Lower leg skin (tissue), 4 donors: Measurements from ENCODE around the gene TNPO3. TPM values are rescaled to one million over a fixed set of nuclear protein-coding genes. Genes with fewer than 3 reads are reported as not detected.
"Not testable (repeated sequence)": the region's sequence is repeated elsewhere in the genome, so short reads cannot be mapped to it uniquely, and the experiment has no call there.

ENCODE experiments used
- DNase-seq, 2 donors: peaks; one replicate each; pipeline ENCODE4 v3.0.0-alpha.2; 2019; ENCODE audit warnings: low spot score in 2 of 2
- H3K4me3 ChIP-seq: fragments of 200-600 bp; sonication (generic); 2 replicates; pipeline ENCODE4 v1.5.1; 2017; ENCODE audit warnings: mild to moderate bottlenecking, low read depth; ENCODE audit not compliant: poor library complexity, severe bottlenecking
- POLR2A ChIP-seq, 2 donors: fragments of 450-650 bp; IDR thresholded peaks; one replicate each; pipeline ENCODE4 v1.6.1; 2016 to 2017; ENCODE audit warnings: antibody characterized with exemption in 2 of 2, mild to moderate bottlenecking in 1 of 2, moderate library complexity in 1 of 2
- WGBS, 2 donors: methylation state at CpG; one replicate each; pipeline ENCODE4 v1.1.5; 2018; 5-methylcytosine and 5-hydroxymethylcytosine counted together
- intact Hi-C: fragments of 100-400 bp; cut with DNase I; formaldehyde crosslinking; loops from one replicate; pipeline ENCODE4 v1.15.0; 2023; ENCODE audit warnings: low total_unique reads
- total RNA-seq, 4 donors: library from RNA; depleted of rRNA; stranded (reverse); fragments of >200 nt; gene quantifications; one replicate each; pipeline ENCODE4 v1.1.0, GENCODE V29; 2016
- TF ChIP-seq, protein P1 (sequence below), 3 donors: fragments of 450-650 bp; IDR thresholded peaks; one replicate each; pipeline ENCODE4 v1.5.1; 2016; ENCODE audit warnings: antibody characterized with exemption in 3 of 3, mild to moderate bottlenecking in 3 of 3, moderate library complexity in 2 of 3

TNPO3 gene
- total RNA-seq, 4 donors from 2014 or later, result 26.7 to 36.7 (median 31.0) TPM

DNA sequence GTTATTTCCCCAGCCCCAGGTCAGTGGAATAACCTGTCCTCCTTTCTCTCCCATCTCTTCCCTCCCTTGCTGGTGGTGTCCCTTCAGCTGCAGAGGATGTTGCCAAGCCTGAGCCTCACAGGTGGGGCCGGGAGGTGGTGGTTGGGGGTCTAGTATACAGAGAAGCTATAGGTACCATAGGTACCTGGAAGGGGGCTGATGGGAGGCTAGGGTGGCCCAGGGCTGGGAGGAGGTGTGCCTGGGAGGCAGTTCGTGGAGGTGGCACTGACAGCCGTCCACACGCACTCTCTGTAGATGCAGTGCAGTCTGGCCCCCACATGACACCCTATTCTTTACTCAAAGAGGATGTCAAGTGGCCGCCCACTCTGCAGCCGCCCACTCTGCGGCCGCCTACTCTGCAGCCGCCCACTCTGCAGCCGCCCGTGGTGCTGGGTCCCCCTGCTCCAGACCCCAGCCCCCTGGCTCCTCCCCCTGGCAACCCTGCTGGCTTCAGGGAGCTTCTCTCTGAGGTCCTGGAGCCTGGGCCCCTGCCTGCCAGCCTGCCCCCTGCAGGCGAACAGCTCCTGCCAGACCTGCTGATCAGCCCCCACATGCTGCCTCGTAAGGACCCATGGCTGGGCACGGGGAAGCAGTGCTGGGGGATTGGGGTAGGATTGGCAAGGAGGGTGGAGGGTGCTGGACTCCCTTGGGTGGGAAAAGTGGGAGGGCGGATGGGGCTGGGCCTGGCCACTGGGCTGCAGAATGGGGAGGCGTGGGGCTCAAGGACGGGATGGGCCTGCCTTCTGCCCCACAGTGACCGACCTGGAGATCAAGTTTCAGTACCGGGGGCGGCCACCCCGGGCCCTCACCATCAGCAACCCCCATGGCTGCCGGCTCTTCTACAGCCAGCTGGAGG, 107.7 kb downstream of the TNPO3 start:
- intact Hi-C loops, result no loop called here
- 76 to 84% methylated on average over 18 to 22 of the region's 22 CpGs for WGBS, 2 donors
- TF ChIP-seq POLR2A (IDR thresholded peaks at IDR 0.05), result no peak
- TF ChIP-seq, protein P1, sequence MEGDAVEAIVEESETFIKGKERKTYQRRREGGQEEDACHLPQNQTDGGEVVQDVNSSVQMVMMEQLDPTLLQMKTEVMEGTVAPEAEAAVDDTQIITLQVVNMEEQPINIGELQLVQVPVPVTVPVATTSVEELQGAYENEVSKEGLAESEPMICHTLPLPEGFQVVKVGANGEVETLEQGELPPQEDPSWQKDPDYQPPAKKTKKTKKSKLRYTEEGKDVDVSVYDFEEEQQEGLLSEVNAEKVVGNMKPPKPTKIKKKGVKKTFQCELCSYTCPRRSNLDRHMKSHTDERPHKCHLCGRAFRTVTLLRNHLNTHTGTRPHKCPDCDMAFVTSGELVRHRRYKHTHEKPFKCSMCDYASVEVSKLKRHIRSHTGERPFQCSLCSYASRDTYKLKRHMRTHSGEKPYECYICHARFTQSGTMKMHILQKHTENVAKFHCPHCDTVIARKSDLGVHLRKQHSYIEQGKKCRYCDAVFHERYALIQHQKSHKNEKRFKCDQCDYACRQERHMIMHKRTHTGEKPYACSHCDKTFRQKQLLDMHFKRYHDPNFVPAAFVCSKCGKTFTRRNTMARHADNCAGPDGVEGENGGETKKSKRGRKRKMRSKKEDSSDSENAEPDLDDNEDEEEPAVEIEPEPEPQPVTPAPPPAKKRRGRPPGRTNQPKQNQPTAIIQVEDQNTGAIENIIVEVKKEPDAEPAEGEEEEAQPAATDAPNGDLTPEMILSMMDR (IDR thresholded peaks at IDR 0.05), result no peak
- H3K4me3 ChIP-seq, result no peak overlapping the region
- no peak for DNase-seq

DNA sequence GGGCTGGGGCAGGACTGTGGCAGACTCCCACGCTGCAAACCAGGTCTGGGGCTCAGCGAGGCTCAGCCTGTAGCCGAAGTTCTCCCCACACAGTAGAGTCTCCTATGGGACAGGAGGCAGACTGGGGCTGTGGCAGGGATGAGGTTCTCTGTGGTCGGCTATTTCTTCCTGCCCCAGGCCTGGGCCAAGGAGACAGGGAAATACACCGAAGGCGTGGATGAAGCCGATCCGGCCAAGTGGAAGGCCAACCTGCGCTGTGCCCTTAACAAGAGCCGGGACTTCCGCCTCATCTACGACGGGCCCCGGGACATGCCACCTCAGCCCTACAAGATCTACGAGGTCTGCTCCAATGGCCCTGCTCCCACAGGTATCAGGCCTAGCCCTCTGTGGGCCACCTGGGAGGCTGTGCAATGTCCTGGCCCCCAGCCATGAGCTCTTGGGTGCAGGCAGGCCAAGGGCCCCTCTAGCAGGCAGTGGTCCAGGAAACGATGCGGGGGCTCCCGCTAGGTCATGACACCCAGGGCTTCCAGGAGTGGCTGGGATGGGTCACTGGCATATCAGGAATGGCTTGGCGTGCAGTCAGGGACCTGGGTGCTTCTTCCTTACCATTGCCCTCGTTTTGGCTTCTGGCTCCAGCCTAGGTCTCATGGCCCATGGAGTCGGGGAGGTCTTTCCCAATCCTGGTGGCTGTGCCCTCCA, 109.1 kb downstream of the TNPO3 start:
- intact Hi-C loops, result no loop called here
- TF ChIP-seq, protein P1 (IDR thresholded peaks at IDR 0.05), result no peak
- no peak for TF ChIP-seq POLR2A (IDR thresholded peaks at IDR 0.05)
- H3K4me3 ChIP-seq, result no peak overlapping the region
- DNase-seq, result no peak
- WGBS, 2 donors, result 88 to 91% methylated on average over 15 to 21 of the region's 21 CpGs

GRCh38 chr7:128944487-128945236, 110.2 kb downstream of the TNPO3 start:
- WGBS, 2 donors, result 74 to 77% methylated on average over 7 of the region's 7 CpGs
- no peak overlapping the region for H3K4me3 ChIP-seq
- no peak for TF ChIP-seq POLR2A (IDR thresholded peaks at IDR 0.05)
- TF ChIP-seq, protein P1 (IDR thresholded peaks at IDR 0.05), result no peak
- DNase-seq, result no peak
- intact Hi-C loops, result no loop called here

GRCh38 chr7:128943251-128943650, 111.7 kb downstream of the TNPO3 start:
- intact Hi-C loops, DNase-seq, H3K4me3 ChIP-seq: not testable (repeated sequence)
- WGBS, 2 donors, result 91 to 95% methylated on average over 2 of the region's 2 CpGs

DNA sequence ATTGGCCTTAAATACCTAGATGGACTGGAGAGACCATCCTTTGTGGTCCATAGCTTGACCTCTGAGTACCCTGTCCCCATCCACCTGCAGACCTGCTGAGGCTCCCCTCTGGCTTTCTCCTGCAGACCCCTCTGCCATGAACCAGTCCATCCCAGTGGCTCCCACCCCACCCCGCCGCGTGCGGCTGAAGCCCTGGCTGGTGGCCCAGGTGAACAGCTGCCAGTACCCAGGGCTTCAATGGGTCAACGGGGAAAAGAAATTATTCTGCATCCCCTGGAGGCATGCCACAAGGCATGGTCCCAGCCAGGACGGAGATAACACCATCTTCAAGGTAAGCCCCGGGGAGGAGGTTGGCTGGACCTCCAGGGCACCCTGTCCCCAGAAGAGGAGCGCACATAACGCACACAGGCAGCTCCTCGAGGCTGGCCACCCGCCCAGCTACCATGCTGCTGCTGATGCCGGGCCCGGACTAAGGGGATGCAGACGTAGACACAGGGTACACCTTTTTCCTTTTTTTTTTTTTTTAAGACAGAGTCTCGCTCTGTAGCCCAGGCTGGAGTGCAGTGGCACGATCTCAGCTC, 112.9 kb downstream of the TNPO3 start:
- DNase-seq, result no peak
- no peak for TF ChIP-seq POLR2A (IDR thresholded peaks at IDR 0.05)
- TF ChIP-seq, protein P1 (IDR thresholded peaks at IDR 0.05), result no peak
- whole genome bisulfite sequencing, 2 donors, result 79 to 83% methylated on average over 16 of the region's 16 CpGs
- H3K4me3 ChIP-seq, result no peak overlapping the region
- intact Hi-C loops, result no loop called here
